ENCODE results near the gene TLE7.

The TLE7 gene

GRCh38 chr16:71423016-71423415 is 18.8 kb downstream of the TLE7 start:
- no peaks in the 10 kb centered on the region for H3K4me1 ChIP-seq
- H4K20me1 ChIP-seq = no peaks in the 10 kb centered on the region
- no peak overlapping the region for H3K4me2 ChIP-seq
- H3K27me3 ChIP-seq = peaks cover 39% of the 10 kb centered on the region
- H3K27ac ChIP-seq = no peak overlapping the region
- no peak overlapping the region for H3K4me3 ChIP-seq
- H3K36me3 ChIP-seq = no peaks in the 10 kb centered on the region
- H3K9ac ChIP-seq = no peak overlapping the region
- no peak for TF ChIP-seq Cebpa-rat (IDR thresholded peaks at IDR 0.05)
- peaks cover 24% of the 10 kb centered on the region for H3K9me3 ChIP-seq

GRCh38 chr16:71421911-71422310 is 19.9 kb downstream of the TLE7 start:
- Histone ChIP-seq H3K36me3 (no peaks in the 10 kb centered on the region), H3K9me3 (peaks cover 14% of the 10 kb centered on the region), H3K4me1 (no peaks in the 10 kb centered on the region), H3K27ac (no peak overlapping the region), H3K4me2 (no peak overlapping the region), H3K27me3 (peaks cover 34% of the 10 kb centered on the region), H4K20me1 (no peaks in the 10 kb centered on the region), H3K4me3 (no peak overlapping the region), H3K9ac (no peak overlapping the region)
- TF ChIP-seq Cebpa-rat (IDR thresholded peaks at IDR 0.05) = no peak

GRCh38 chr16:71414038-71414437 is 27.8 kb downstream of the TLE7 start:
- Histone ChIP-seq H3K4me1 (peaks cover 24% of the 10 kb centered on the region), H3K4me3 (no peak overlapping the region), H4K20me1 (no peaks in the 10 kb centered on the region), H3K27ac (no peak overlapping the region), H3K36me3 (no peaks in the 10 kb centered on the region), H3K4me2 (no peak overlapping the region), H3K9ac (no peak overlapping the region), H3K27me3 (no peaks in the 10 kb centered on the region), H3K9me3 (no peaks in the 10 kb centered on the region)
- no peak for TF ChIP-seq Cebpa-rat (IDR thresholded peaks at IDR 0.05)

- H3K27me3 ChIP-seq = no peaks in the 10 kb centered on the region
- H3K36me3 ChIP-seq = no peaks in the 10 kb centered on the region
- no peaks in the 10 kb centered on the region for H3K9me3 ChIP-seq
- no peak overlapping the region for H3K27ac ChIP-seq
- no peak overlapping the region for H3K9ac ChIP-seq
- TF ChIP-seq Cebpa-rat (IDR thresholded peaks at IDR 0.05) = no peak
- H3K4me1 ChIP-seq = peaks cover 31% of the 10 kb centered on the region
- no peak overlapping the region for H3K4me3 ChIP-seq
- peak overlapping the region; percentile 55; the same call in 1 of the 2 replicates for H3K4me2 ChIP-seq
- H4K20me1 ChIP-seq = no peaks in the 10 kb centered on the region
Observed at GRCh38 chr16:71413341-71413740, 28.5 kb downstream of the TLE7 start.

- no peaks in the 10 kb centered on the region for H3K27me3 ChIP-seq
- H3K27ac ChIP-seq = no peak overlapping the region
- H3K9ac ChIP-seq = no peak overlapping the region
- no peak for TF ChIP-seq Cebpa-rat (IDR thresholded peaks at IDR 0.05)
- H4K20me1 ChIP-seq = no peaks in the 10 kb centered on the region
- H3K36me3 ChIP-seq = no peaks in the 10 kb centered on the region
- no peaks in the 10 kb centered on the region for H3K9me3 ChIP-seq
- H3K4me3 ChIP-seq = no peak overlapping the region
- peak overlapping the region; percentile 55 for H3K4me2 ChIP-seq
- peaks cover 39% of the 10 kb centered on the region for H3K4me1 ChIP-seq
Observed at GRCh38 chr16:71412270-71413160, 29.3 kb downstream of the TLE7 start.

GRCh38 chr16:71410146-71410545 is 31.7 kb downstream of the TLE7 start:
- Histone ChIP-seq H3K27ac (no peak overlapping the region), H3K27me3 (no peaks in the 10 kb centered on the region), H3K4me2 (peak overlapping the region; percentile 18; the same call in 1 of the 2 replicates), H3K9me3 (peaks cover 2% of the 10 kb centered on the region), H3K36me3 (no peaks in the 10 kb centered on the region), H3K4me3 (no peak overlapping the region), H3K4me1 (peaks cover 63% of the 10 kb centered on the region), H3K9ac (no peak overlapping the region), H4K20me1 (no peaks in the 10 kb centered on the region)
- TF ChIP-seq Cebpa-rat (IDR thresholded peaks at IDR 0.05) = no peak

- no peak for TF ChIP-seq Cebpa-rat (IDR thresholded peaks at IDR 0.05)
- H3K9ac ChIP-seq = no peak overlapping the region
- peaks cover 12% of the 10 kb centered on the region for H3K9me3 ChIP-seq
- H3K4me1 ChIP-seq = peaks cover 67% of the 10 kb centered on the region
- peak overlapping the region; percentile 79; the same call in 1 of the 2 replicates for H3K4me2 ChIP-seq
- no peak overlapping the region for H3K4me3 ChIP-seq
- H3K27ac ChIP-seq = no peak overlapping the region
- H3K27me3 ChIP-seq = no peaks in the 10 kb centered on the region
- H4K20me1 ChIP-seq = no peaks in the 10 kb centered on the region
- no peaks in the 10 kb centered on the region for H3K36me3 ChIP-seq
Observed at GRCh38 chr16:71409011-71409775, 32.7 kb downstream of the TLE7 start.

GRCh38 chr16:71408536-71408935 is 33.3 kb downstream of the TLE7 start:
- Histone ChIP-seq H3K27me3 (no peaks in the 10 kb centered on the region), H4K20me1 (no peaks in the 10 kb centered on the region), H3K27ac (no peak overlapping the region), H3K4me3 (no peak overlapping the region), H3K36me3 (no peaks in the 10 kb centered on the region), H3K4me2 (peak overlapping the region; percentile 79), H3K9me3 (peaks cover 18% of the 10 kb centered on the region), H3K4me1 (peaks cover 67% of the 10 kb centered on the region), H3K9ac (no peak overlapping the region)
- TF ChIP-seq Cebpa-rat (IDR thresholded peaks at IDR 0.05) = no peak

GRCh38 chr16:71407731-71408130 is 34.1 kb downstream of the TLE7 start:
- TF ChIP-seq Cebpa-rat (IDR thresholded peaks at IDR 0.05) = no peak
- Histone ChIP-seq H3K4me3 (peak overlapping the region; percentile 7; the same call in 1 of the 2 replicates), H3K4me2 (peak overlapping the region; percentile 79), H3K27ac (no peak overlapping the region), H3K36me3 (no peaks in the 10 kb centered on the region), H4K20me1 (no peaks in the 10 kb centered on the region), H3K9me3 (peaks cover 25% of the 10 kb centered on the region), H3K9ac (no peak overlapping the region), H3K27me3 (no peaks in the 10 kb centered on the region), H3K4me1 (peaks cover 62% of the 10 kb centered on the region)

GRCh38 chr16:71406724-71407123 is 35.1 kb downstream of the TLE7 start:
- peak overlapping the region; percentile 79 for H3K4me2 ChIP-seq
- H3K9ac ChIP-seq = no peak overlapping the region
- no peaks in the 10 kb centered on the region for H4K20me1 ChIP-seq
- H3K4me1 ChIP-seq = peaks cover 52% of the 10 kb centered on the region
- H3K36me3 ChIP-seq = no peaks in the 10 kb centered on the region
- peak overlapping the region; percentile 7; the same call in 1 of the 2 replicates for H3K4me3 ChIP-seq
- no peak overlapping the region for H3K27ac ChIP-seq
- no peaks in the 10 kb centered on the region for H3K27me3 ChIP-seq
- peaks cover 25% of the 10 kb centered on the region for H3K9me3 ChIP-seq
- TF ChIP-seq Cebpa-rat (IDR thresholded peaks at IDR 0.05) = no peak

Data from BLaER1 (cell line).